Erythroblast (primary cell): Measurements from ENCODE around the gene SPG11.

Experiments
- GATA1 ChIP-seq: IDR thresholded peaks from 2 replicates; pipeline ENCODE4 v1.6.1; 2011; ENCODE audit warnings: low read depth, mild to moderate bottlenecking, control low read depth, low read length, moderate library complexity
- POLR2A ChIP-seq: IDR thresholded peaks from 2 replicates; pipeline ENCODE4 v1.6.1; 2011; ENCODE audit warnings: mild to moderate bottlenecking, low read length

DNA sequence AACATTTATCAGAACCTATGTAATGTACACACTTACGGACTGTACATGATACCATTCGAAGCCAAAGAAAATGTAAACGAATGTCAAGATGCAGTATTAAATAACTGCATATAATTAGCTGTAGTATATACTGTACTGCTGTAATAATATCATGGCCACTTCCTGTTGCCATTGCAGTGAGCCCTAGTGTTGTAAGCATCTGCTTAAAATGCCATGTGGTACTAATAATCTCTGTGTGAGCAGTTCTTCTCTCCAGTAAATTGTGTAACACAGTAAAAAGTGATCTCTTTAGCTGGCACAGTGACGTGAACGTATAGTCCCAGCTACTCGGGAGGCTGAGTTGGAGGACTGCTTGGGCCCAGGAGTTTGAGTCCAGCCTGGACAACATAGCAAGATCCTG lies 8.6 kb downstream of the SPG11 start:
- TF ChIP-seq POLR2A (no peak), GATA1 (no peak)
